ENCODE data around the gene SETDB2.

Gene SETDB2

GRCh38 chr13:49443704-49444523, at the start of gene SETDB2, which contains the start of gene CAB39L:
Gene SETDB2, plus strand, starts transcription at chr13:49444274. Its CDS starts 7,620 bp downstream, at chr13:49451894.
Gene CAB39L, minus strand, starts transcription at chr13:49444064. Its CDS starts 61,154 bp downstream, at chr13:49382910.
- TF ChIP-seq EGR1 (IDR thresholded peaks at IDR 0.05) (peak; percentile 60; the same call in 1 of the 2 replicates), ZBTB7A (IDR thresholded peaks at IDR 0.05; ENCODE audit: low read depth) (no peak), CREB1 (IDR thresholded peaks at IDR 0.05; ENCODE audit: low read depth) (peak; percentile 60), EP300 (IDR thresholded peaks at IDR 0.05; ENCODE audit: borderline replicate concordance) (no peak), RAD21 (IDR thresholded peaks at IDR 0.05; ENCODE audit: low read depth) (no peak), CEBPB (IDR thresholded peaks at IDR 0.05) (no peak), REST (IDR thresholded peaks at IDR 0.05; ENCODE audit: low read depth) (no peak), TCF12 (IDR thresholded peaks at IDR 0.05; ENCODE audit: low read depth) (peak; percentile 44; the same call in 1 of the 2 replicates), YY1 (IDR thresholded peaks at IDR 0.05; ENCODE audit: low read depth) (peak; percentile 99), NFIC (IDR thresholded peaks at IDR 0.05) (peak; percentile 41; the same call in 1 of the 2 replicates), TAF1 (IDR thresholded peaks at IDR 0.05; ENCODE audit: low read depth) (peak; percentile 59)
- TF ChIP-seq, protein P1, sequence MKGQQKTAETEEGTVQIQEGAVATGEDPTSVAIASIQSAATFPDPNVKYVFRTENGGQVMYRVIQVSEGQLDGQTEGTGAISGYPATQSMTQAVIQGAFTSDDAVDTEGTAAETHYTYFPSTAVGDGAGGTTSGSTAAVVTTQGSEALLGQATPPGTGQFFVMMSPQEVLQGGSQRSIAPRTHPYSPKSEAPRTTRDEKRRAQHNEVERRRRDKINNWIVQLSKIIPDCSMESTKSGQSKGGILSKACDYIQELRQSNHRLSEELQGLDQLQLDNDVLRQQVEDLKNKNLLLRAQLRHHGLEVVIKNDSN (IDR thresholded peaks at IDR 0.05) = peak; percentile 22; the same call in 1 of the 2 replicates
- TF ChIP-seq, protein P2, sequence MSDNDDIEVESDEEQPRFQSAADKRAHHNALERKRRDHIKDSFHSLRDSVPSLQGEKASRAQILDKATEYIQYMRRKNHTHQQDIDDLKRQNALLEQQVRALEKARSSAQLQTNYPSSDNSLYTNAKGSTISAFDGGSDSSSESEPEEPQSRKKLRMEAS (IDR thresholded peaks at IDR 0.05) = peak; percentile 71

- no peak for TF ChIP-seq TEAD4 (IDR thresholded peaks at IDR 0.05)
- no peak for TF ChIP-seq FOXM1 (IDR thresholded peaks at IDR 0.05; ENCODE audit: borderline replicate concordance, low read depth)
- TF ChIP-seq, protein P2 (IDR thresholded peaks at IDR 0.05) = no peak
- TF ChIP-seq, protein P1 (IDR thresholded peaks at IDR 0.05) = no peak
- no peak for TF ChIP-seq TCF12 (IDR thresholded peaks at IDR 0.05; ENCODE audit: low read depth)
- TF ChIP-seq CREB1 (IDR thresholded peaks at IDR 0.05; ENCODE audit: low read depth) = no peak
- no peak for TF ChIP-seq CEBPB (IDR thresholded peaks at IDR 0.05)
- no peak for TF ChIP-seq ZBTB7A (IDR thresholded peaks at IDR 0.05; ENCODE audit: low read depth)
- no peak for TF ChIP-seq REST (IDR thresholded peaks at IDR 0.05; ENCODE audit: low read depth)
- TF ChIP-seq EP300 (IDR thresholded peaks at IDR 0.05; ENCODE audit: borderline replicate concordance) = no peak
- TF ChIP-seq NFIC (IDR thresholded peaks at IDR 0.05) = no peak
- no peak for TF ChIP-seq TAF1 (IDR thresholded peaks at IDR 0.05; ENCODE audit: low read depth)
- no peak for TF ChIP-seq RAD21 (IDR thresholded peaks at IDR 0.05; ENCODE audit: low read depth)
- TF ChIP-seq EGR1 (IDR thresholded peaks at IDR 0.05) = no peak
- no peak for TF ChIP-seq YY1 (IDR thresholded peaks at IDR 0.05; ENCODE audit: low read depth)
These were observed 48.6 kb upstream of the SETDB2 start for GRCh38 chr13:49395451-49395865.

- TF ChIP-seq TAF1 (IDR thresholded peaks at IDR 0.05; ENCODE audit: low read depth) (no peak), REST (IDR thresholded peaks at IDR 0.05; ENCODE audit: low read depth) (no peak), RAD21 (IDR thresholded peaks at IDR 0.05; ENCODE audit: low read depth) (no peak), FOXM1 (IDR thresholded peaks at IDR 0.05; ENCODE audit: borderline replicate concordance, low read depth) (no peak)
- TF ChIP-seq, protein P1 (IDR thresholded peaks at IDR 0.05) = no peak
These were observed 48.1 kb upstream of the SETDB2 start for GRCh38 chr13:49395878-49396380.

Data from Ishikawa (cell line).